Endothelial cell of umbilical vein (primary cell): Measurements from ENCODE around the gene RASGEF1C. TPM values are rescaled to one million over a fixed set of nuclear protein-coding genes. Genes with fewer than 3 reads are reported as not detected.

Source experiments
- BruUV-seq: library from RNA; stranded (reverse); fragments of 400-500 nt; replicated peaks from 2 replicates; lab custom pipeline; 2021; lab: Mats Ljungman, UMichigan
- CTCF ChIA-PET: fragments of 300-600, 350-600 bp; sonication (Branson Sonifier 250); formaldehyde crosslinking; loops from one replicate; lab custom pipeline; 2021; ENCODE audit warnings: antibody characterized with exemption, inconsistent platforms; lab: Charles Lee
- POLR2A ChIA-PET: fragments of 300-600, 350-600 bp; sonication (Branson Sonifier 250); formaldehyde crosslinking; loops from one replicate; lab custom pipeline; 2021; ENCODE audit warnings: antibody characterized with exemption, inconsistent platforms; lab: Charles Lee
- DNase-seq: peaks from one replicate; pipeline ENCODE4 v3.0.0-alpha.2; 2011; ENCODE audit warnings: low read depth, low spot score
- FAIRE-seq: peaks from 2 replicates; lab custom pipeline; 2011; peaks lifted over from hg19 to GRCh38; lab: Jason Lieb, UNC
- H2AFZ ChIP-seq: 2 replicates; pipeline ENCODE4 v1.6.0; 2012; ENCODE audit warnings: low read depth, low read length, control low read depth, inconsistent platforms
- H3K27ac ChIP-seq: 2 replicates; pipeline ENCODE4 v1.5.1; 2011; ENCODE audit warnings: low read depth, mild to moderate bottlenecking, control low read depth, low read length, moderate library complexity; ENCODE audit not compliant: insufficient read depth
- H3K27me3 ChIP-seq, 2 experiments: 2 replicates each; pipeline versions ENCODE4 v1.6.0 to v1.6.1; 2011; ENCODE audit warnings: low read length in 2 of 2, mixed read lengths in 1 of 2; ENCODE audit not compliant: control insufficient read depth in 2 of 2, insufficient read depth in 2 of 2
- H3K36me3 ChIP-seq, 2 experiments: 2 replicates in 1 of 2; 3 replicates in 1 of 2; pipeline ENCODE4 v1.5.1; 2011; ENCODE audit warnings: low read length in 2 of 2, mild to moderate bottlenecking in 1 of 2, moderate library complexity in 1 of 2; ENCODE audit not compliant: control insufficient read depth in 2 of 2, insufficient read depth in 2 of 2; ENCODE audit errors: extremely low read depth in 1 of 2
- H3K4me1 ChIP-seq: 3 replicates; pipeline ENCODE4 v1.5.1; 2011; ENCODE audit warnings: mild to moderate bottlenecking, low read length; ENCODE audit not compliant: control insufficient read depth, insufficient read depth; ENCODE audit errors: extremely low read depth
- H3K4me2 ChIP-seq: 2 replicates; pipeline ENCODE4 v1.6.1; 2011; ENCODE audit warnings: low read length, control low read depth, mixed read lengths; ENCODE audit not compliant: insufficient read depth
- H3K4me3 ChIP-seq, 3 experiments: fragments of 200-600 bp in 1 of 3; sonication (generic), shearing (Covaris generic) in 1 of 3; replicated peaks in 1 of 3; 2 replicates each; pipeline ENCODE4 v1.5.1; 2011 to 2016; ENCODE audit warnings: control low read depth in 3 of 3, low read length in 3 of 3, mild to moderate bottlenecking in 2 of 3, inconsistent platforms in 1 of 3, low read depth in 1 of 3, moderate library complexity in 1 of 3; ENCODE audit not compliant: insufficient read depth in 1 of 3
- H3K79me2 ChIP-seq: 2 replicates; pipeline ENCODE4 v1.6.0; 2012; ENCODE audit warnings: low read length, inconsistent platforms; ENCODE audit not compliant: control insufficient read depth, insufficient read depth
- H3K9ac ChIP-seq: replicated peaks from 2 replicates; pipeline ENCODE3; 2011; ENCODE audit warnings: low read length, control low read depth; ENCODE audit not compliant: insufficient read depth; ENCODE audit errors: extremely low read depth
- H3K9me1 ChIP-seq: replicated peaks from 3 replicates; pipeline ENCODE4 v1.6.0; 2011; ENCODE audit warnings: mild to moderate bottlenecking, low read length; ENCODE audit not compliant: control insufficient read depth, insufficient read depth; ENCODE audit errors: extremely low read depth
- H3K9me3 ChIP-seq: replicated peaks from 2 replicates; pipeline ENCODE4 v1.5.1; 2012; ENCODE audit warnings: low read length, inconsistent platforms; ENCODE audit not compliant: control insufficient read depth, insufficient read depth
- H4K20me1 ChIP-seq: replicated peaks from 2 replicates; pipeline ENCODE3; 2011; ENCODE audit warnings: mild to moderate bottlenecking, low read length; ENCODE audit not compliant: control insufficient read depth, insufficient read depth; ENCODE audit errors: extremely low read depth
- EZH2 ChIP-seq: IDR thresholded peaks from 2 replicates; pipeline ENCODE4 v1.6.1; 2012; ENCODE audit warnings: borderline replicate concordance, low read depth, mild to moderate bottlenecking, moderate library complexity, low read length, inconsistent platforms; ENCODE audit not compliant: severe bottlenecking
- FOS ChIP-seq: IDR thresholded peaks from 2 replicates; pipeline ENCODE4 v1.6.1; 2011; ENCODE audit warnings: mild to moderate bottlenecking, low read length, moderate library complexity, borderline replicate concordance; ENCODE audit not compliant: insufficient read depth
- GATA2 ChIP-seq: IDR thresholded peaks from 2 replicates; pipeline ENCODE4 v1.7.0; 2011; ENCODE audit warnings: low read depth, mild to moderate bottlenecking, moderate library complexity, mixed read lengths, low read length; ENCODE audit not compliant: insufficient read length, insufficient read depth
- JUN ChIP-seq: IDR thresholded peaks from 2 replicates; pipeline ENCODE4 v1.6.1; 2011; ENCODE audit warnings: borderline replicate concordance, low read depth; ENCODE audit not compliant: insufficient read length, insufficient read depth
- MAX ChIP-seq: IDR thresholded peaks from 2 replicates; pipeline ENCODE4 v1.6.1; 2011; ENCODE audit not compliant: insufficient read depth, insufficient read length
- MYC ChIP-seq: IDR thresholded peaks from one replicate; pipeline ENCODE4 v1.6.1; 2011; ENCODE audit warnings: mild to moderate bottlenecking, low read depth, low read length
- POLR2A ChIP-seq: IDR thresholded peaks from 2 replicates; pipeline ENCODE4 v1.6.1; 2012; ENCODE audit warnings: low read depth, mild to moderate bottlenecking, control low read depth, low read length
- POLR2AphosphoS5 ChIP-seq: IDR thresholded peaks from 2 replicates; pipeline ENCODE4 v1.6.1; 2012; ENCODE audit warnings: low read depth, mild to moderate bottlenecking, control low read depth, low read length, moderate library complexity; ENCODE audit not compliant: insufficient read depth
- dilution Hi-C: fragments of 300-500 bp; cut with MboI; formaldehyde crosslinking; loops from one replicate; pipeline ENCODE4 v1.15.0; 2019; ENCODE audit warnings: low sequenced_read_pairs; ENCODE audit not compliant: extremely low pct_ligation_motif_present
- intact Hi-C: fragments of 100-400 bp; cut with micrococcal nuclease; formaldehyde crosslinking; loops from one replicate; pipeline ENCODE4 v1.10.0; 2022
- polyA plus RNA-seq, 4 experiments: library from polyadenylated mRNA; depleted of rRNA in 3 of 4; stranded (reverse) in 3 of 4; unstranded in 1 of 4; fragments of >200 nt; gene quantifications; 2 replicates each; pipeline versions ENCODE4 v1.2.1 to v1.2.3, GENCODE V29; 2011 to 2012; ENCODE audit warnings: missing spikeins in 1 of 4
- total RNA-seq: library from RNA; stranded (reverse); gene quantifications from 2 replicates; pipeline ENCODE4 v1.2.3, GENCODE V29; 2021
- TF ChIP-seq, protein P1 (sequence below), 2 donors: IDR thresholded peaks; 1 replicate in 1 of 2; 2 replicates in 1 of 2; pipeline ENCODE4 v1.5.1; 2011; ENCODE audit warnings: low read length in 2 of 2, mild to moderate bottlenecking in 2 of 2, moderate library complexity in 2 of 2, control low read depth in 1 of 2, inconsistent platforms in 1 of 2, low read depth in 1 of 2; ENCODE audit not compliant: insufficient read depth in 1 of 2; ENCODE audit errors: extremely low read depth in 1 of 2

The RASGEF1C gene
- total and polyA plus RNA-seq, 2 donors (not counting 3 experiments of a cell fraction or from before 2014, with no cell fraction given) = not detected

- ChIA-PET CTCF (no interaction called here), POLR2A (no interaction called here)
- intact Hi-C loops = no loop called here
- H3K4me2 ChIP-seq = no peak overlapping the region
- TF ChIP-seq MYC (no peak), FOS (no peak), POLR2A (no peak), MAX (no peak), EZH2 (no peak), GATA2 (no peak), POLR2AphosphoS5 (no peak), JUN (no peak)
- no peaks in the 10 kb centered on the region for H3K27me3 ChIP-seq
- FAIRE-seq (no peak), DNase-seq (no peak)
- H3K9me3 ChIP-seq = no peaks in the 10 kb centered on the region
- dilution Hi-C loops = no loop called here
- no TSS peak for BruUV-seq
- H2AFZ ChIP-seq = no peak overlapping the region
- H4K20me1 ChIP-seq = no peaks in the 10 kb centered on the region
- no peak overlapping the region for H3K27ac ChIP-seq
- no peak overlapping the region for H3K9ac ChIP-seq
- H3K36me3 ChIP-seq = no peaks in the 10 kb centered on the region
- peaks cover 11% of the 10 kb centered on the region for H3K79me2 ChIP-seq
- H3K9me1 ChIP-seq = no peaks in the 10 kb centered on the region
- H3K4me1 ChIP-seq = peaks cover 8% of the 10 kb centered on the region
- H3K4me3 ChIP-seq = no peak overlapping the region
Observed at GRCh38 chr5:180068519-180069090, 140.4 kb downstream of the RASGEF1C start.

- no peak for FAIRE-seq
- Histone ChIP-seq H3K27ac (no peak overlapping the region), H4K20me1 (no peaks in the 10 kb centered on the region), H3K36me3 (no peaks in the 10 kb centered on the region), H3K79me2 (peaks cover 13% of the 10 kb centered on the region), H3K9me1 (no peaks in the 10 kb centered on the region), H3K27me3 (no peaks in the 10 kb centered on the region), H3K9me3 (no peaks in the 10 kb centered on the region), H3K9ac (no peak overlapping the region), H3K4me1 (peaks cover 8% of the 10 kb centered on the region), H3K4me2 (no peak overlapping the region), H3K4me3 (no peak overlapping the region), H2AFZ (no peak overlapping the region)
- no peak for TF ChIP-seq POLR2AphosphoS5
- no peak for TF ChIP-seq EZH2
- TF ChIP-seq POLR2A = no peak
- no peak for TF ChIP-seq GATA2
- TF ChIP-seq, protein P1, sequence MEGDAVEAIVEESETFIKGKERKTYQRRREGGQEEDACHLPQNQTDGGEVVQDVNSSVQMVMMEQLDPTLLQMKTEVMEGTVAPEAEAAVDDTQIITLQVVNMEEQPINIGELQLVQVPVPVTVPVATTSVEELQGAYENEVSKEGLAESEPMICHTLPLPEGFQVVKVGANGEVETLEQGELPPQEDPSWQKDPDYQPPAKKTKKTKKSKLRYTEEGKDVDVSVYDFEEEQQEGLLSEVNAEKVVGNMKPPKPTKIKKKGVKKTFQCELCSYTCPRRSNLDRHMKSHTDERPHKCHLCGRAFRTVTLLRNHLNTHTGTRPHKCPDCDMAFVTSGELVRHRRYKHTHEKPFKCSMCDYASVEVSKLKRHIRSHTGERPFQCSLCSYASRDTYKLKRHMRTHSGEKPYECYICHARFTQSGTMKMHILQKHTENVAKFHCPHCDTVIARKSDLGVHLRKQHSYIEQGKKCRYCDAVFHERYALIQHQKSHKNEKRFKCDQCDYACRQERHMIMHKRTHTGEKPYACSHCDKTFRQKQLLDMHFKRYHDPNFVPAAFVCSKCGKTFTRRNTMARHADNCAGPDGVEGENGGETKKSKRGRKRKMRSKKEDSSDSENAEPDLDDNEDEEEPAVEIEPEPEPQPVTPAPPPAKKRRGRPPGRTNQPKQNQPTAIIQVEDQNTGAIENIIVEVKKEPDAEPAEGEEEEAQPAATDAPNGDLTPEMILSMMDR (IDR thresholded peaks at IDR 0.05; ENCODE audit: extremely low read depth in 1 of 2, insufficient read depth in 1 of 2, low read depth in 1 of 2, low read length in 2 of 2) = no peak
- TF ChIP-seq JUN = no peak
- TF ChIP-seq FOS = no peak
- TF ChIP-seq MYC = no peak
- no peak for TF ChIP-seq MAX
- intact Hi-C loops = no loop called here
- no TSS peak for BruUV-seq
- dilution Hi-C loops = no loop called here
- DNase-seq = no peak
- ChIA-PET POLR2A (no interaction called here), CTCF (interaction anchor here (1.6 kb wide), 1 partner anchor 22 kb away, joined by 4 read pairs; no protein-coding TSS in a partner anchor)
Observed at GRCh38 chr5:180067986-180068385, 141.0 kb downstream of the RASGEF1C start.
